Fibroblast of upper back skin (primary cell): ENCODE data around the gene AUTS2.

Experiments used
- DNase-seq: peaks from one replicate; pipeline ENCODE4 v3.0.0-alpha.2; 2013

The AUTS2 gene

DNA sequence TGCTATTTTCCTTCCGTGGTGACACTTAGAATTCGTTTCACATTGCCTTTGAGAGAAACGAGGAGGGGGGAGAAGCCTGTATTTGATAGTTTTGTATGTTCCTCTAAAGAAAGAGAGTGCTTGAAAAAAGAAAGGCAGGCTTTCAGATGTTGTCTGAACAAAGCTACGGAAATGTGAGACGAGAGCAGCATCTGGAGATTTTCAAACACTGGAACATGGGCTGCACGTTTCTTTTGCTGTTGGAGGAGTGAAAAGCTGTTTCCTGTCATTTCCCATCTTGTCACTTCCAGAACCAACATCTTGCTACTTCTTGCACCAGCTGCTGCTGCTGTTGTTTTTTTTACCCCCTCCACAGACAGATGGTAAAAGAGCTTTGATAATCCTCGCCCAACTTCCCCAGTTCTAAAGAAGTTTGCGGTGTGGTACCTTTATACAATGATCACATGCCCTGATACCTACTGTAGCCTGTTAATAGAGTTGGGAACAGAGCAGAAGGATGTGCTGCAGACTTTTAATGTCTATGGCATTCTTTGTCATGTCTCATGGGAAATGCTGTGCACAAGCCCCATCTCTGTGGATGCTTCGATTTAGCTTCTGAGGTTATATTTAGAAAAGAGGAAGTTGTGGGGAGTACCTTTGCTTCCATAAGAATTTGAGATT is 408.1 kb downstream of the AUTS2 start:
- peak; percentile 36 for DNase-seq

DNA sequence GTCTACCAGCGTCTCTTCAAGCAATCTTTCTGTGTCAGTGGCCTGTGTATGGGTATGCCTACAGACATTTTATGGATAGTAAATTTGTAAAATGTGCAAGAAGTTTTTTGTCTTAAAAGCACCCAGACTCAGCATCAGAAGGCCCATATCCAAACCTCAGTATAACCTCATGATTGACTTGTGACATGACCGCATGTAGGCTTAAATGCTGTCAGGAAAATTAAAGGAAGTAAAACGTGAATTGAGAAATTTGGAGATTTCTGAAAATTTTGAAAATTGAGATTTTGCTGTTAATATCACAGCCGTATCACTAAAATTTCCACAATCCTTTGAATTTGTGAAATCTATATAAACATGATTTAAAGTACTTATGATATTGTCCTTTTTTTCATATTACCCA is 410.2 kb downstream of the AUTS2 start:
- DNase-seq = no peak

GRCh38 chr7:70014472-70015177 is 416.4 kb downstream of the AUTS2 start:
- DNase-seq = no peak

DNA sequence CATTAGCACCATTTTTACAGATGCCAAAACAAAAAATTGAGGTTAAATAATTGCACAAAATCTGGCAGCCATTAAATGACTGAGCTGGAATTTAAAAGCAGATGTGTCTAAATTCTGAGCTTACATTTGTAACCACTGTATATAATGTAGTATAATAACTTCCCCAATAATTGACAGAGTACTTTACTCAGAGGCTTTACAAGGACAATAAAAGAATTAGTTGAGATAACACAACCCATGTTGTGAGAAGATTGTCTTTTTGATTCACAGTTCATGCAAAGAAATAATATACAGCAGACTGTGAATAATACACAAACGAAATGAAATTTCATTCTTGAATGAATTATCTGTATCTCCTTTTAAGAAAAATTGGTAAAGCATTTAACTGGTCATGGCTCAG is 417.1 kb downstream of the AUTS2 start:
- no peak for DNase-seq

DNA sequence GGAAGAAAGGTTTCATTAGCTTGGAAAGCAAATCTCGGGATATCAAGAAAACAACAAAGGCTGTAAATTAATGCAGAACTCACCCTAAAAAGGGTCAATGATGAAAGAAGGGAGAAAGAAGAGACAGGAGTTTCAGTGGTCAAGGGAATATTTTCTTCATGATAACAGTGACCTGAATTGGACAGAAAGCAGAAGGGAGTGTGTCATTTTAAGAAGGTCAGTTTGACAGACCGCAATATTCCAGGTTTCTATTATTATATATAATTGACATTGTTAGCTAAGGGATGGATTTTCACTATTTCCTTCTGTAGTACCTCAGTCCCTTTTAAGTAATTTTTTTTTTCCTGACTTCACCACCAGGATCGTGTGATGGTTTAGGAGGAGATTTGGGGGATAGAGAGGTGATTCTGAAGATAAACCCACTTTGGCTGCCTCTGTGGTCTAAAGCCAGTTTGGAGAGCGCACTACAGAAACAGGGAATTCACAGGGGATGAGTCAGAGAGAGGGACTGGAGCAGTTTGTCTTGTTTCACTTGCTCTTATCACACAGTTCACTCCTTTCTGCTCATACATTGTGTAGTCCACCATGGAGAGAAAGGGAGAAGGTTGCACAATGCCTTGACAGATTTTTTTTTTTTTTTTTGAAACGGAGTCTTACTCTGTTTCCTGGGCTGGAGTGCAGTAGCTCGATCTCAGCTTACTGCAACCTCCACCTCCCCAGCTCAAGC is 417.9 kb downstream of the AUTS2 start:
- DNase-seq = peak; percentile 85

DNA sequence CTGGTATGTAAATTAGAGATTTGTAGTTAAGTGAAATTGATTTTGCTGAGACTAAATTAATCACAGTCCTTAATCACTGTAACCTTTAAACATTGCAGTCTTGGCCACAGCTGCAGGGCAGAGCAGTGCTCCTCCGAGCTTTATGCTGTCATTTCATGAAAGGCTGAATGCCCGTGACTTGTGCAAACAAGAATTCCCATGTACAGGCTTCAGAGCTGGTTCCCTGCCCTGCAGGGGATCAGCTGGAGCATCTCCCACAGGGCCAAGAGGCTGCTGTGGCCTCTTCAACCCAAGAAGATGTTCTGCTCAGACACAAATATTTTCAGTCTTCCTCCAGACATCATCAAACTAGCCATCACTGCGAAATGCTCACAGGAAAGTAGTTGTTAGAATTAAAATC is 419.1 kb downstream of the AUTS2 start:
- no peak for DNase-seq

DNA sequence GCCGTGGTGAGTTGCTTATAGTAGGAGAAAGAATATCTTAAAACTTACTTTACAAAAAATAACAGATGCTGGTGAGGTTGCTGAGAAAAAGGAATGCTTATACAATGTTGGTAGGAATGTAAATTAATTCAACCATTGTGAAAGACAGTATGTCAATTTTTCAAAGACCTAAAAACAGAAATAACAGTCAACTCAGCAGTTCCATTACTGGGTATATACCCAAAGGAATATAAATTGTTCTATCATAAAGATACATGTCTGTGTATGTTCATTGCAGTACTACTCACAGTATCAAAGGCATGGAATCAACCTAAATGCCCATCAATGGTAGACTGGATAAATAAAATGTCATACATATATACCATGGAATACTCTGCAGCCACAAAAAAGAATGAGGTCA is 420.4 kb downstream of the AUTS2 start:
- DNase-seq = no peak

DNA sequence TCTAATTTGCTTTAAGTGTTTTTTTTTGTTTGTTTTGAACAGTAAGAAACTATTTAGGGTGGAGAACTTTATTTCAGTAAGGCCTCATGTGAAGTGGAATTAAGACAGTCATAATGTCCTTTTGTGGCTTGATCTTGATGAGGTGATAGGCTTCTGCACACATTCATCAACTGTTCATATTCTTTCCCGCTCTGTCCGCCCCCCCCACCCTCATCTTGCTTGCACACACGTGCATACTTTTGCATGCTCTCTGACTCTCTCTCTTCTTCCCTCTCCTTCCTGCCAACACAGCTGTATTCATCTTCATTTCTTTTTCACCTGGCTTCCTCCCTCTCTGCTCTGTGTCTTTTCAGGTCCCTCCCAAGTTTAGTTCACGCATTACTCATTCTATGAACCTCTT is 429.6 kb downstream of the AUTS2 start:
- DNase-seq = no peak

GRCh38 chr7:70028620-70029019 is 430.3 kb downstream of the AUTS2 start:
- no peak for DNase-seq

DNA sequence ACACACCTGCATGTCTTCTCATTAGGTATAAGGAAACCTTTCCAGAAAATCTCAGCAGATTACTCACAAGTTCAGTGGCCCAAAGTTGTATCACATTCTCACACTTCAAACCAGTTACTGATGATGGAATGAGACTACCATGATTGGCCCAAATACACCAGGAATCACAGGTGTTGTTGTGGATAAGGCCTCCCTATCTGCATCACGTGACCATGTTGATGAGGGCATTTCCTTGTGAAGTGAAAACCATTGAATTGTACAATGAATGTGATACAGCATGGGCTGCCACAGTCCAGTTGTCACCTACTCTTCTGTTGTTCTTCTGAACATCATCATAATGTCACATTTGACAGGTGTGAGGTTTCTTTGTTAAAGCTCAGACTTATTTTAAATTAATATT is 431.7 kb downstream of the AUTS2 start:
- no peak for DNase-seq

DNA sequence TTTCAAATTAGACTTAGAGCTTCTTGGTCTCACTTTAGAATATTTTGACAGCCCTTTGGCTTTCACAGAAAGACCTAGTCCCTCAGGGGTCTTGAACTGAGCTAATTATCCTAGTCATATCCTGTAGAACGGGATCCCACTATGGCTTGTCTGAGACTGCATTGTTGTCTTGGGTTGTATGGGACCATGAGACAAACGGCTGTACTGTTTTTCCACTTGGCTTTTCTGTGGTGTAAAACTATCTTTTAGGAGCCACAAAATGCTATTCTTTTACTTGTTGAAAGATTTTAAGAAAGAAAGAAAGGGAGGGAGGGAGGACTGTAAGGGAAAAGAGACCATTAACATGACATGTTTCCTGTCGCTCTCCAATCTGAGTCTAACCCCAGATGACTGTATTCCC is 432.5 kb downstream of the AUTS2 start:
- DNase-seq = no peak

GRCh38 chr7:70031245-70031644 is 433.0 kb downstream of the AUTS2 start:
- no peak for DNase-seq

- no peak for DNase-seq
Measured at GRCh38 chr7:70032649-70033048, 434.4 kb downstream of the AUTS2 start.

GRCh38 chr7:70033226-70033625 is 435.0 kb downstream of the AUTS2 start:
- DNase-seq = no peak

DNA sequence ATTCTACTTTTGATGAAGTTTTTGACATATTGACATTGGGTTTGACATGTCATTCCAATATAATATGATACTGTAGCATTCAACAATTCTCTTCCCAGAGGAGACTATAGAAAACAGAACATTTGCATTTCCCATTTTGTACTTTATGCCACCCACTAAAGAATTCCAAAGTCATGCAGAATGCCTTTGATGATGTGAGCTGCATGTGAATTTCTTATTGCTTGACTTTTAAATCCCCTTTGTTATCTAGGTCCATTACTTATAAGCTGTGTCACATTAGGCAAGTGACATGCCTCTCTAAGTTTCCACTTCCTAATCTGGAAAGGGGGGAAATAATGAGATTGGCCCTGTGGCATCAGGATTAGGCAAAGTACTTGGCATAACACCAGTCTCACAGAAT is 436.7 kb downstream of the AUTS2 start:
- DNase-seq = no peak

DNA sequence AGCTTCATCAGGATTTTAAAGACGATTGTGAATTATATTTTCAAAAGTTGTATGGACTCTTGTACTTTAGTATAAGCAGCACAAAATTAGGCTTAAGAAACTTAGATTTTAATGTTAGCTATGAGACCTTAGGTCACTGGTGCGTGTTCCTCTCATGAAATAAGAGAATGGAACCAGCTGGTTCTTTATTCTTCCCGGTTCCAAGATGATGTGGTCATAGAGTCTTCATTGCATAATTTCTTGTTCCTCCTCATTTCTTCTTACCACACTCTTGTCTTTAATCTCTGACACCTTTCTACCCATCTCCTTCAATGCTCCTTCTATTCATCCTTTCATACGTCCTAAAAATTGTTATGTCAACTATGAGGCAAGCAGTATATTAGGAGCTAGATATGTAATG is 437.2 kb downstream of the AUTS2 start:
- no peak for DNase-seq

- no peak for DNase-seq
Measured at GRCh38 chr7:70035955-70036354, 437.7 kb downstream of the AUTS2 start.

DNA sequence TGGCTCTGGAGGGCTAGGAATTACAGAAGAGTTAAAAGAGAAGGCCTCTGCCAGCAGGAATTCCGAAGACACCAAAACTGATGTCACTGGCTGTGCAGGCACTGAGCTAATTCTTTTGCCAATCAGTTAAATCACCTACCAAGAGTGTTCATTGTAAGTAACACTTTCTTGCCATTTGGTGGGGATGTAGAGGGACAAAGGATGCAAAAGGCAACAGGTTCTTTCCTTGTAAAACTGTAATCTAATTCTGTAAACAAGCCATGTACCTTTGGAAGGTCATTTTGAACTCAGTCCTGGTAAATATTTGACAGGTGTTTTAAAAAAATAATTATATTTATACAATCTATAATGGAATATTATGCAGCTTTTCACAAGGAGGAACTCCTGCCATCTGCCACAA is 438.4 kb downstream of the AUTS2 start:
- no peak for DNase-seq

- DNase-seq = peak; percentile 80
Measured at GRCh38 chr7:70037171-70037933, 439.1 kb downstream of the AUTS2 start.

DNA sequence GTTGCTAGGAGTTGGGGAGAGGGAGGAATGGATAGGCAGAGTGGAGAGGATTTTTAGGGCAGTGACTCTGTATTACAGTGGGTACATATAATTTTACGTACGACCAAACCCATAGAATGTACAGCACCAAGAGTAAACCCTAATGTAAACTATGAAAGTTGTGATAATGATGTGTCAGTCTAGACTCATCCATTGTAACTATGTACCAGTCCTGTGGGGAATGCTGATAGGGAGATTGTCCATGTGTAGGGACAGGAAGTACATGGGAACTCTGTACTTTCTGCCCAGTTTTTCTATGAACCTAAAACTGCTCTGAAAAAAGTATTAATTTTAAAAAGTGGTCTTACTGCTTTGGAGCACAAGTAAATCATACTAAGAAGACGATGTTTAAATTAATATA is 441.8 kb downstream of the AUTS2 start:
- no peak for DNase-seq

- peak; percentile 51 for DNase-seq
Measured at GRCh38 chr7:70040970-70041766, 442.9 kb downstream of the AUTS2 start.

GRCh38 chr7:70042533-70042932 is 444.3 kb downstream of the AUTS2 start:
- peak; percentile 78 for DNase-seq
